Adipocyte (in vitro differentiated cells): ENCODE measurements around the gene KCNJ5.

Experiments used
- DNase-seq: peaks from one replicate; pipeline ENCODE4 v3.0.0-alpha.2; 2015; ENCODE audit warnings: low read depth
- H3K27me3 ChIP-seq: replicated peaks from 2 replicates; pipeline ENCODE4 v1.7.0; 2013; ENCODE audit warnings: mild to moderate bottlenecking, low read length, moderate library complexity; ENCODE audit not compliant: control insufficient read depth, insufficient read depth
- H3K36me3 ChIP-seq: 2 replicates; pipeline ENCODE4 v1.7.0; 2013; ENCODE audit warnings: low read length, mild to moderate bottlenecking, moderate library complexity; ENCODE audit not compliant: control insufficient read depth, insufficient read depth, severe bottlenecking
- H3K4me1 ChIP-seq: 2 replicates; pipeline ENCODE4 v1.7.0; 2013; ENCODE audit warnings: mild to moderate bottlenecking, low read length, moderate library complexity; ENCODE audit not compliant: control insufficient read depth, insufficient read depth
- H3K4me3 ChIP-seq: 2 replicates; pipeline ENCODE4 v1.7.0; 2013; ENCODE audit warnings: mild to moderate bottlenecking, low read length, moderate library complexity
- H3K9ac ChIP-seq: 2 replicates; pipeline ENCODE4 v1.7.0; 2013; ENCODE audit warnings: mild to moderate bottlenecking, low read length, moderate library complexity
- H3K9me3 ChIP-seq: 2 replicates; pipeline ENCODE4 v1.7.0; 2013; ENCODE audit warnings: mild to moderate bottlenecking, low read length, moderate library complexity; ENCODE audit not compliant: control insufficient read depth

Gene KCNJ5

DNA sequence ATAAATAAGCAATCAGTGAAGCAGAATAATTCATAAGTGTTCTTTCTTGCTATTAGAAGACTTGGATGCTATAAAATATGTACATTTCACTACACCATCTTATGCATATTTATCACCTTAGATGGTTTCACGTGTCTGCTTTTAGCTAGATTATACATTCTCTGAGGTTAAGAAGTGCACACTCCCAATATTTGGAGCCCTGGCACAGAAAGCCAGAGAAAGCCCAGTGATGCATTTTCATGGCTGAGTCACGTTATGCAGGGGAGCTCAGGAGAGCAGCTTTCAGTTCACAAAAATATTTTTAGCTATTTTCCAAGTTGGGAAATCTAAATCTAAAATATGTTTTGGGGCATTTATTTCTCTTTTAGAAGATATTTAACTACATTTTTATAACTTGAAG lies 56.6 kb downstream of the KCNJ5 start:
- Histone ChIP-seq H3K4me3 (no peak overlapping the region), H3K27me3 (peaks cover 35% of the 10 kb centered on the region), H3K9ac (no peak overlapping the region), H3K36me3 (no peaks in the 10 kb centered on the region), H3K4me1 (peaks cover 11% of the 10 kb centered on the region), H3K9me3 (no peaks in the 10 kb centered on the region)
- DNase-seq: no peak

DNA sequence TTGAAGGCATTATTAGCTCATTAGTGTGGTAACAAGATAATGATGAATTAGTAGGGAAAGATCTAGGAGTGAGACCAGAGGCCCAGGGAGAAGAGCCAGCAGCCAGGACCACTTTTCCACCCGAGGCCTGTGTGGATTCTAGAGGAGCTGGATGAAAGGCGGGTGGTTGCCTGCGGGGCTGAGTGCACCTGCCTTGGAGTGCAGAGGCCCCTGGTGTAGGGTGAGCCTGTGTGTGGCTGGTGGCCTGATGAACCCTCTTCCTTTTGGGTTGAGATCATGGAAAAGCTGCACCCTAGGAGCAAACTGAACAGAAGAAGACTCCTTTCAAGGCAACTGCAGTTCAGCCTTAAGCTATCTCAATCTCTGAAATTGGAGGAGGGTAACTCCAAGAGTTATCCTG lies 57.4 kb downstream of the KCNJ5 start:
- DNase-seq: no peak
- H3K4me3 ChIP-seq: no peak overlapping the region
- no peaks in the 10 kb centered on the region for H3K36me3 ChIP-seq
- no peaks in the 10 kb centered on the region for H3K9me3 ChIP-seq
- H3K27me3 ChIP-seq: peaks cover 27% of the 10 kb centered on the region
- H3K9ac ChIP-seq: no peak overlapping the region
- peaks cover 4% of the 10 kb centered on the region for H3K4me1 ChIP-seq

- Histone ChIP-seq H3K36me3 (no peaks in the 10 kb centered on the region), H3K4me3 (no peak overlapping the region), H3K9ac (no peak overlapping the region), H3K4me1 (peaks cover 4% of the 10 kb centered on the region), H3K9me3 (no peaks in the 10 kb centered on the region), H3K27me3 (peaks cover 23% of the 10 kb centered on the region)
- peak; percentile 61 for DNase-seq
Observed at GRCh38 chr11:128949791-128950454, 58.8 kb downstream of the KCNJ5 start.

GRCh38 chr11:128953151-128953550 lies 62.0 kb downstream of the KCNJ5 start:
- H3K27me3 ChIP-seq: peaks cover 24% of the 10 kb centered on the region
- H3K36me3 ChIP-seq: no peaks in the 10 kb centered on the region
- no peaks in the 10 kb centered on the region for H3K9me3 ChIP-seq
- peaks cover 14% of the 10 kb centered on the region for H3K4me1 ChIP-seq
- no peak for DNase-seq
- no peak overlapping the region for H3K9ac ChIP-seq
- H3K4me3 ChIP-seq: no peak overlapping the region

DNA sequence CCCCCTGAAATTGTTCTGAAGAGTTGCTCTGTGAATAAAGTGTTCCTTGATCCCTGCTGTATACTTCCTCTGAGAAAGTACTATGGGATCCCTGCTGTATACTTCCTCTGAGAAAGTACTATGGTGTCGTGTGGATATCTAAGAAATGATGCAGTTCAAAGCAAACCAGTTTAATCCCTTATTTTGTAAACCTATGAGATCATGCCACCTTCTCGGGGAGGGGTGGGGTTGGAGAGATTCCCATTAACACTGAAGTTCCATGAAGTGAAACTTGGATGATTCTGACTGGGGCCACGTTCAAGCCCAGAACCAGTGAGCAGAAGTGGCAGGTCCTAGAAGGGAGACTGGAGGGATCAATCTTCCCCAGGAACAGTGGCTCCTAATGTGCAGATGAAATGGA lies 64.5 kb downstream of the KCNJ5 start:
- H3K9ac ChIP-seq: no peak overlapping the region
- H3K9me3 ChIP-seq: no peaks in the 10 kb centered on the region
- peaks cover 9% of the 10 kb centered on the region for H3K4me1 ChIP-seq
- no peak for DNase-seq
- H3K4me3 ChIP-seq: no peak overlapping the region
- H3K36me3 ChIP-seq: no peaks in the 10 kb centered on the region
- H3K27me3 ChIP-seq: peaks cover 18% of the 10 kb centered on the region

GRCh38 chr11:128956401-128957201 lies 65.4 kb downstream of the KCNJ5 start:
- peak; percentile 91 for DNase-seq
- H3K4me1 ChIP-seq: peaks cover 9% of the 10 kb centered on the region
- no peak overlapping the region for H3K4me3 ChIP-seq
- no peak overlapping the region for H3K9ac ChIP-seq
- H3K9me3 ChIP-seq: no peaks in the 10 kb centered on the region
- peaks cover 18% of the 10 kb centered on the region for H3K27me3 ChIP-seq
- no peaks in the 10 kb centered on the region for H3K36me3 ChIP-seq

- no peaks in the 10 kb centered on the region for H3K9me3 ChIP-seq
- peaks cover 17% of the 10 kb centered on the region for H3K27me3 ChIP-seq
- no peaks in the 10 kb centered on the region for H3K36me3 ChIP-seq
- H3K9ac ChIP-seq: no peak overlapping the region
- DNase-seq: no peak
- H3K4me1 ChIP-seq: peaks cover 9% of the 10 kb centered on the region
- H3K4me3 ChIP-seq: no peak overlapping the region
Observed at GRCh38 chr11:128957202-128957482, 66.0 kb downstream of the KCNJ5 start.

DNA sequence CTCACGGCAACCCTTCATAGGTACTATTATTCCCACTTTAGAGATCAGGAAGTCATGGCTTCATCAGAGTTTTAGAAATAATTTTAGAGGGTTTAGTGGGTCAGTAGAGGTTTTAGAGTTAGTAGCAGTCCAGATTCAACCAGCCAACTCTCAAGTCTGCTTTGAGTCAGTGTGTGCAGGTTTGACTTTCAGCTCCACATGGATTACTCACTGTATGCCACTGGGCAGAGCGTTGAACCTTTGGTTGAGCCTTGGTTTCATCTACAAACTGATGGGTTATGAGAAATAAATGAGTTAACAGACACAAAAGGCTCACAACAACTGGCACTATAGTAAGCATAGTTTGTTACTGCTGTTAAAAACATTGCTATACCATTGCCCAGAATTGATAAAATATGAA lies 70.5 kb downstream of the KCNJ5 start:
- Histone ChIP-seq H3K4me1 (peaks cover 11% of the 10 kb centered on the region), H3K4me3 (no peak overlapping the region), H3K27me3 (peaks cover 3% of the 10 kb centered on the region), H3K36me3 (no peaks in the 10 kb centered on the region), H3K9ac (no peak overlapping the region), H3K9me3 (no peaks in the 10 kb centered on the region)
- no peak for DNase-seq

DNA sequence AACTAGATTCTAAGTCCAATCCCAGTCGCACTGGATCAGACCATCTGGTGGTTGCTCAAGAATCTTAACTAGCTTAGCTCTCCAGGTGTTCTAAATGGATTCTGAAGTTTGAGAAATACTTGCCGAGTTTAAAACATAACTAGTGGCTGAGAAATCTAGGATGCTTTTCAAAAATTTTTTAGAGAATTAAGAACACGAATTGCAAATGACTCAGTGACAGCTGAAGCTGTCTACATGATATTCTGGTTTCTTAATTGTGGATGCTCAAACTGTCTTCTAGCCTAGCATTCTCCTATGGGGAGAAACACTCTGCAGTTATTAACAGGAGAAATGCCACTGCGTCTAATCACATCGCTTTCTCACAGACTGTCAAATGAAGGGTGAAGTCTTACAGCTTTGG lies 71.7 kb downstream of the KCNJ5 start:
- Histone ChIP-seq H3K9me3 (no peaks in the 10 kb centered on the region), H3K27me3 (peaks cover 2% of the 10 kb centered on the region), H3K9ac (no peak overlapping the region), H3K36me3 (no peaks in the 10 kb centered on the region), H3K4me3 (no peak overlapping the region), H3K4me1 (peaks cover 3% of the 10 kb centered on the region)
- DNase-seq: no peak

DNA sequence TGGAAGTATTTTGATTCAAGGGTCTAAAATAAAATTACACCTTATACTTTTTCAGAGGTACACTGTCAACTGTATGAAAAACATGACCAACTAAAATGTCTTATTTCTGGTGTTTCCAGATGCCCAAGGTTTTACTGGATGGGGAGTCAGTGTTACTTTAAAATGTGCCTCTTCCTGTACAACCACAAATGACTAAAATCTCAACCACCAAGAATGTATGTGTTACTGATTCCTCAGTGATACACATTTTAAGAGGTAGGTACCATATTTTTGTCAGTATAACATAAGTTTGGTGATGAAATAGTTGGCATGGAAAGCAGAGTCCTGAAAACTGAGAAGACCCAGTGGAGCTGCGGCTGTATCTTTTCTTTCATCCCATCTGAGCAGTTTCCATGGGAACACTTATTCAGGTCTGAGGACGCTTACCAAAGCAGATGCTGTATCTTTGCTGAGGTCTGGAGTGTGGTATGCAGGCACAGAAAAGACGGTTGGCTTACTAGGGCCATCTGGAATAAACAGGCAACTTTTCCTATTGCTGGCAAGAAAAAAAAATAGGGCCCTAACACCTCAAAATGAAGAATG lies 72.7 kb downstream of the KCNJ5 start:
- H3K4me1 ChIP-seq: peaks cover 3% of the 10 kb centered on the region
- no peak overlapping the region for H3K9ac ChIP-seq
- DNase-seq: no peak
- H3K9me3 ChIP-seq: no peaks in the 10 kb centered on the region
- H3K4me3 ChIP-seq: no peak overlapping the region
- peaks cover 7% of the 10 kb centered on the region for H3K36me3 ChIP-seq
- H3K27me3 ChIP-seq: no peaks in the 10 kb centered on the region

- no peak for DNase-seq
- H3K9me3 ChIP-seq: no peaks in the 10 kb centered on the region
- no peak overlapping the region for H3K4me3 ChIP-seq
- H3K9ac ChIP-seq: no peak overlapping the region
- H3K4me1 ChIP-seq: peaks cover 3% of the 10 kb centered on the region
- H3K36me3 ChIP-seq: peaks cover 13% of the 10 kb centered on the region
- no peaks in the 10 kb centered on the region for H3K27me3 ChIP-seq
Observed at GRCh38 chr11:128964463-128964930, 73.3 kb downstream of the KCNJ5 start.
